Heart left ventricle (tissue), 13 donors: ENCODE results near the gene IGSF8.

Source experiments
- POLR2A ChIP-seq, 2 donors: fragments of 450-650 bp; IDR thresholded peaks; one replicate each; pipeline ENCODE4 v1.6.1; 2017; ENCODE audit warnings: antibody characterized with exemption in 2 of 2, mild to moderate bottlenecking in 2 of 2, moderate library complexity in 2 of 2
- TF ChIP-seq, protein P1 (sequence below), 12 donors: fragments of 200-600 bp; sonication (generic) in 4 of 12; IDR thresholded peaks; one replicate each; pipeline versions ENCODE4 v1.5.0 to v1.8.0; 2018 to 2022; ENCODE audit warnings: antibody characterized with exemption in 12 of 12, mild to moderate bottlenecking in 5 of 12
- donor health status: ischemic (EF 13 %, LVEDD 7.1; RV severe dilation, severe dysfunction).
- donor health status: DM: no; HTN: yes; CAD: no.
- donor health status: DM: no; HTN: no; CAD: no.
- donor health status: ischemic (EF 25% LVEDD 6.9; RV normal size, moderate dysfunction).
- donor health status: ischemic (EF 25% LVEDD 5.7; RV mildly dilated, moderate dysfunction).
- donor health status: ischemic (EF 35%, LVEDD 5.7; RV mildly dilated, moderate dysfunction).
- donor health status: nonischemic (EF 11% LVEDD 7.7; RV severe dilation, severe dysfunction).
- donor health status: DM: yes; HTN: yes; CAD: no.
- donor health status: PGD.
- donor health status: ischemic (EF 29% LVEDD 5.4; RV normal size, mild dysfunction).
- donor health status: nonischemic (EF 23%, LVEDD 6.1; RV moderate dilation, normal function).

DNA sequence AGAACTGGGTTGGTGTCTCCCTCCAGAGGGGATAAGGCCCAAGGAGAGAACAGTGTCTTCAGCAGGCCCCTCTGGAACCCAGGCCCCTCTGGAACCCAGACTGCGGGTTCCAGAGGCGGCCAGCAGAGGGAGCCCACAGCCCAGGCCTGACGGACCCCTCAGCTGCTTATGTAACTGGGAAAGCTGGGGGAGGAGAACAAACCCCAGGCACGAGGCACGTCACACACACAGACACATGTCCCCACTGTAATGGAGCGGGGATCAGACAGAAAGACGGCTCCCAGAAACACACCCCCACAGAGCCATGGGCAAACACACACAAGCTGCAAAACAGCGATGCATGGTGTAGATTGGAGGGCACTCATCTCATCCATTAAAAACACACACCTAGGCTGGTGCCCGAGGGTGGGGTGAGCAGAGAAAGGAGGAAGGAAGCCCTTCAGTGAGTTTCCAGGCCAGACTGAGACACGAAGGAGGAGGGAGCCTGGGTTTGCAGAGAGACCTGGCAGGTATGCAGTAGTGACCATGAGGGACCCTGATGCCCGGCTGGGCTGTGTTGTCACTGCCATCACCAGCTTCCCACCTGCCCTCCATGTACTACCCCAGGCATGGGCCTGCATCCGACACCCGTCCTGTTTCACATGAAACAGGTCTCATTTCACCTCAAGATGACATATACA, 2.8 kb upstream of the IGSF8 start:
- TF ChIP-seq, protein P1, sequence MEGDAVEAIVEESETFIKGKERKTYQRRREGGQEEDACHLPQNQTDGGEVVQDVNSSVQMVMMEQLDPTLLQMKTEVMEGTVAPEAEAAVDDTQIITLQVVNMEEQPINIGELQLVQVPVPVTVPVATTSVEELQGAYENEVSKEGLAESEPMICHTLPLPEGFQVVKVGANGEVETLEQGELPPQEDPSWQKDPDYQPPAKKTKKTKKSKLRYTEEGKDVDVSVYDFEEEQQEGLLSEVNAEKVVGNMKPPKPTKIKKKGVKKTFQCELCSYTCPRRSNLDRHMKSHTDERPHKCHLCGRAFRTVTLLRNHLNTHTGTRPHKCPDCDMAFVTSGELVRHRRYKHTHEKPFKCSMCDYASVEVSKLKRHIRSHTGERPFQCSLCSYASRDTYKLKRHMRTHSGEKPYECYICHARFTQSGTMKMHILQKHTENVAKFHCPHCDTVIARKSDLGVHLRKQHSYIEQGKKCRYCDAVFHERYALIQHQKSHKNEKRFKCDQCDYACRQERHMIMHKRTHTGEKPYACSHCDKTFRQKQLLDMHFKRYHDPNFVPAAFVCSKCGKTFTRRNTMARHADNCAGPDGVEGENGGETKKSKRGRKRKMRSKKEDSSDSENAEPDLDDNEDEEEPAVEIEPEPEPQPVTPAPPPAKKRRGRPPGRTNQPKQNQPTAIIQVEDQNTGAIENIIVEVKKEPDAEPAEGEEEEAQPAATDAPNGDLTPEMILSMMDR (IDR thresholded peaks at IDR 0.05), result peak; percentile 77 to 96 (median 90)
- TF ChIP-seq POLR2A (IDR thresholded peaks at IDR 0.05), result no peak
